GM12872 (cell line): ENCODE data around the gene MCC.

Source experiments
- CTCF ChIP-seq: IDR thresholded peaks from 3 replicates; pipeline ENCODE4 v1.5.1; 2011; ENCODE audit warnings: low read depth, mild to moderate bottlenecking, low read length, moderate library complexity; ENCODE audit not compliant: insufficient read depth

MCC gene

DNA sequence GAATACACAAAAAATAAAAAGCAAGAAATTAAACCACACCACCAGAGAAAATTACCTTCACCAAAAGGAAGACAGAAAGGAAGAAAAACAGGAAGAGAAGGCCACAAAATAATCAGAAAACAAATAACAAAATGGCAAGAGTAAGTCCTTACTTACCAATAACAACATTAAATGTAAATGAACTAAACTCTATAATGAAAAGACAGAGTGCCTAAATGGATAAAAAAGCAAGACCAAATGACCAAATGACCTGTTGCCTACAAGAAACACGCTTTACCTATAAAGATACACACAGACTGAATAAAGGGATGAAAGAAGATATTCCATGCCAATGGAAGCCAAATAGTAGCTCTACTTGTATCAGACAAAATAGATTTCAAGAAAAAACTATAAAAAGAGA lies 140.7 kb downstream of the MCC start:
- TF ChIP-seq CTCF = no peak

- no peak for TF ChIP-seq CTCF
These were observed 143.0 kb downstream of the MCC start for GRCh38 chr5:113344973-113345940.

GRCh38 chr5:113343343-113343742 lies 144.9 kb downstream of the MCC start:
- TF ChIP-seq CTCF = no peak

- TF ChIP-seq CTCF = no peak
These were observed 147.7 kb downstream of the MCC start for GRCh38 chr5:113340537-113340936.

- no peak for TF ChIP-seq CTCF
These were observed 149.6 kb downstream of the MCC start for GRCh38 chr5:113338628-113339027.

DNA sequence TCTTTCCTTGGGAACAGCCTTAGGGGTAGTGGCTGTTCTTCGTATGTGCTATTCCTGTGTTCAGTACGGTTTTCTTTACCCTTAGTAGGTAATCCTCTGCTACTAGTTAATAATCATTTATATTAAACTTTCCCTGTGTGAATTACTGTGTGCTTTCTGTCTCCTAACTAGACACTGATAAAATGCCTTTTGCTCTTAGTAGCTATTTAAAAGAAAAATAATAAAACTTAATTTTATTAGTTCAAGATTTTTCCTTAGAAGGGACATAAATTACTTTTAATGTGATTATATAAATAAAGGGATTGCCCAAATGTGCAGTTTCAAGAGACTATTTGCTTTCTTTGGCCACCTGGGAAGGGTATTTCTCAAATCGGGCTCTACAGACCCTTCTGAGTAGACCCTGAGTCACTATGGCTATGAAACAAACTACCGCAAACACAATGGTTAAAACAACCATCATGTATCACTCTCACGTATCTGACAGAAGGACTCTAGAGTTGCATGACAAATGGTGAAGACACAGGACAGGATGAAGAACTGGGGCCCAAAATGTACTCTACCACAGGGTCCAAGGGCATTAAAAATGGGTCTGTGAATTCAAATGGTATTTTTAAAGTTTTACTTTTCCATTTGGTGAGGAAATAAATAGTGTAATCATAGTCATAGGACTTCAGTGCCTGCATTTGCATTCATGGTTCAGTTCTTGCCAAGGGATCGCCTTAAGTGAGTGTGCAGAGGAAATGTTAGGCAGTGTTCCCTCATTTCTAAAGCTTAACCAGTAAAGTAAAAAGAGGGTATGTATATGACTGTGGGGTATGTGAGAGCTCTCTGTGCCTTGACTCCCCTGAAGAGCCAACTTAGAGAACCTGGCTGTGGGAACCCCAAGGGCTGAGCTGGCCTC lies 150.5 kb downstream of the MCC start:
- TF ChIP-seq CTCF = no peak

DNA sequence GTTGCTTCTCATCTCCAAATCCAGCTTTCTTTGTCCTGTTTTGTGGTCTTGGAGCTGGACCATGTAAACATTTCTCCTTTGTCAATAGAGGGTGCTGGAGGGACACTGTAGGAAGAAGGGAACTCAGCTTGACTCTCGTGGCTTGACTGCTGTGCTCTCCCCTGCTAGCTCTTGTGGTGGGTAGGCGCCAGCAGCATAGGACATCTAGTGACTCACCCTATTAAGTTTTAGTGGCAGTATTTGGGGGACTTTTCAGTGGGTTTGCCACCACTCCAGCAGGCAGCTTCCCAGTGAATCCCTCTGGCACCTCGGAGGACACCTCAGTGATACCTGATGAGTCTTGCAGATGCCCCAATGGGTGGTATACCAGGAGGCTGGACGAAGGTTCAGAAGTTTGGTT lies 151.3 kb downstream of the MCC start:
- peak; percentile 49; the same call in 2 of the 3 replicates for TF ChIP-seq CTCF
